ENCODE results near the gene ARHGAP21.

Gene ARHGAP21

DNA sequence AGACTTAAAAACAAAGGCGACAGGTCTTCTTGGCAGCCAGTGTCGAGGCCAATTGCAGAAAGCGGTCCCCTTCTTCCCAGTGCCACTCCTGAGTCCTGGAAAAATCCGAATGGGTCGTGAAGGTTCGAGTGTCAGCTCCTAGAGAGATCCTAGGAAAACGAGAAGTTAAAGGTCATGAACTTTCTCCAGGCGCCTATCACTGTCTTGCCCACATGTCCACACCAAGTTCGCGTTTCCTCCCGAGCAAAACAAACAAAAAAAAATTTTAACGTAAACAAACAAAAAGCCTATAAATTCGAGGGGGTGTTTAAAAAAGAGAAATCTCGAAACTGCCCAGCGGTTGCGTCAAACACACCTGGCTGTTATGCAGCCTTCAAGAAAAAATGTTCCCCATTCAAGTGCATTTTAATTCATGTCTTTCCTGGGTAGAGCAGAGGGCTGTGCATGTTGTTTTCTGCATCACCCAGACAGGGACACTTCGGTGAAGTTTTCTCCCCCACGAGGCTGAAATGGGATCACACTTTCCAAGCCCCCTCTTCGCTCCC lies 1.5 kb downstream of the ARHGAP21 start:
- DNase-seq = peak; percentile 44

DNA sequence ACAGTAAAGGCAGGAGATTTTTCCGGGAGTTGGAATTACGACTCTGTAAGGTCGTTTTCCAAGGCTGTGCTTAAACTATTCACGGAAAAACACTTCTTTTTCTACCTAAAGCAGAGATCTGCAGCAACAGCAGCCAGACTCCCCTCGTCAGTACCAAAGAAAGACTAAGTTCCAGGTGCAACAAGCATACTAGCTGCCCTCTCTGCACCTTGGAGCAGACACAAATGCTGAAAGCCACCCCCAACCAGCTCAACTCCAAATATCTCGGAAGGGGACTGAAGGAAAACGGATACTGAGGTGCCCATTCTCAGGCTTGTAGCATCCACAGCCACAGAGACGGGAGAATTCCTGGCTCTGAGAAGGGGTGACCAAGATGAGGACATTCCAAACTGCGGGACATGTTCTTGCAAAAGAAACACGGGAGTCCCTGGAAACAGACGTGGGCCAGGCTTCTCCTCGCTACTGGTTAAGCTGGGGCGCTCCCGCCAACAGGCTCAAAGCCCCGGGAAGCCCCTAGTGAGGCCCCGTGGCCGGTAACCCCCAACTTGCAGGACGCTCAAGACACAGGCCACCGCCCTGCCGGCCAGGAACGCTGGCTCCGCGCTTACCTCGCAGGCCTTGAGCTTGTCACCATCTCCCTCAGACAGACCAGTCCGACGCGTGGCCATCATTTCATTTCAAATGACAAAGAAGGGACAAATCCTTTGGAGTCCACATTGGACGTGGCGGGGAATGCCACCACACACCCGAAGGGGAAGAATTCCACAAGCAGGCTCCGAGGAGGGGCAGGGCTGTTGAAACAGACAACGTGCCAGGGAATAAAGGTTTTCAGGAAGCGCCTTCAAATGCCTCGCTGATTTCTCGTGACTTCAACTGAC lies 2.2 kb downstream of the ARHGAP21 start:
- DNase-seq = peak; percentile 8

GRCh38 chr10:24720096-24720495 lies 3.6 kb downstream of the ARHGAP21 start:
- no peak for DNase-seq

GRCh38 chr10:24718031-24718855 lies 5.4 kb downstream of the ARHGAP21 start:
- DNase-seq = no peak

GRCh38 chr10:24716295-24716694 lies 7.4 kb downstream of the ARHGAP21 start:
- DNase-seq = no peak

DNA sequence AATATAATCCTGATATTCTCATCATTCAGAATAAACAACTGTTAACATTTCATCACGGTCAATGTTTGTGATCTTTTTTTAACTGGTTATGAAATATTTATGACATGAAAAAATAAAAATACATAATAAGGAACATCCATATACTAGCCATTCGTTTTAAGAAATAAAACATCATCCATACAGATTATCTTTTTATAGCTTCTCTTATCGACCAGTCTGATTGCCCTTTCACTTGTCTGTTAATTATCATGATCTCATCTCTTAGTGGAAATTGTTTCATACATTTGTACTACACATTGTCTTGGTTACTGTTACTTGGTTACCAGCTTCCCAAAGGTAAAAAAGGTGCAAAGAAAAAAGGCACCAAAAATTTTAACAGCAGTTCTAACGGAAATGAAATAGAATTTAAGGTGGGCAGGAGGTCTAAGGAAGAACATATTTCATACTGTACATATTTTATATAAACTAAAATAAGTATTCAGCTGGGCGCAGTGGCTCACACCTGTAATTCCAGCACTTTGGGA lies 8.4 kb downstream of the ARHGAP21 start:
- DNase-seq = no peak

- no peak for DNase-seq
These were observed 10.6 kb downstream of the ARHGAP21 start for GRCh38 chr10:24713086-24713485.

- DNase-seq = no peak
These were observed 12.2 kb downstream of the ARHGAP21 start for GRCh38 chr10:24711465-24711864.

GRCh38 chr10:24708081-24708480 lies 15.6 kb downstream of the ARHGAP21 start:
- DNase-seq = no peak

DNA sequence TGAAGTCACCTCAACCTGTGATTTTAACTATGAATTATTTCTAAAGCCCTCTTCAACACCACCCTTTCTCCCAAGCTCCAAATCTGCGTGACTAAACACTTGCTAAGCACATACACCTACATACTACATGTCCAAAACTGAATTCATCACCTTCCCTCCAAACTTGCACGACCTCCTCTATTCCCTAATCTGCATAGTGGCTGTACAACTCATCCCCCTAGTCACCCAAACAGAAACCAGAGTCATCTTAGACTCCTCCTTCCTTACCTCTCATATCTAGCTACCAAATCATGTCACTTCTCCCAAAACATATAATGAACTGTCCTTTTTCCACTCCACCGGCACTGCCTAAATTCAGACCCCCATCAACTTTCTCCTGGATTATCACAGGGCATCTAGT lies 16.2 kb downstream of the ARHGAP21 start:
- DNase-seq = no peak

- DNase-seq = peak; percentile 92
These were observed 17.1 kb downstream of the ARHGAP21 start for GRCh38 chr10:24706479-24707118.

- no peak for DNase-seq
These were observed 20.0 kb downstream of the ARHGAP21 start for GRCh38 chr10:24703700-24704099.

GRCh38 chr10:24701447-24701846 lies 22.2 kb downstream of the ARHGAP21 start:
- DNase-seq = peak; percentile 62

DNA sequence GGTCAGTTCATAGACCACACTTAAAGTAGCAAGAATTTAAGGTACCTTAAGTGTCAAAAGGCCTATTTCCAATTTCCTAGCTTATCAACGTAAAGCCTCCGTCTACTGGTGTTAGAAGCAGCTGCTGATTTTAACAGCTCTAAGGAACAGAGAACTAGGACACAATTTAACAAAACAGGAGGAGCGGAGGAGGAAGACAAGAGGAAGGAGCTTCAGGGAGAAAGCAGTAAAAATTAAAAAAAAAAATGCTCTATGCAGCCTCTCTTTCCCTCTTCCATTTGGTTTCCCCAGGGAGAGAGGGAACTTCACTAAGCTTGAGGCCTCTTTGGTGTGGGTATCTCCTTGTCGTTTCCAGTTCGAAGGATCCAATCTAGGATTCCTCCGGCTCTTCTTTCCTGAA lies 22.7 kb downstream of the ARHGAP21 start:
- no peak for DNase-seq

GRCh38 chr10:24698270-24698669 lies 25.4 kb downstream of the ARHGAP21 start:
- DNase-seq = no peak

DNA sequence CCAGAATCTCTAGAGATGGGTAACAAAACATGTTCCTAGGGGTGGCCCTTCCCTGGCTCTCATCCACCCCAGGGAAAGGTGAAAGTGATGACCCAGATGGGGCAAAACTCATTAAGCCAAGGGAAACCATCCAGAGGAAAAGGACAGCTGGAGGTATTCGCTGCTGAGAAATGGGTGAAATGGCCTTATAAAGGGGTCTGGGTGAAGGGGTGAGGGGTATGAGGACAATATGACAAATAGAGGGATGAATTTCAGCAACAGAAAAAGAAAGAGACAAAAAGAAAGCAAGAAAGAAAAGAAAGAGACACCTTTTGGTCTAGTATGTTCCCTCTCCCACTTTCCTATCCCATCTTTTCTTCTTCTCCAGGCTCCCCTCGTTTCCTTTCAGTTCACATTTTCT lies 26.6 kb downstream of the ARHGAP21 start:
- no peak for DNase-seq

DNA sequence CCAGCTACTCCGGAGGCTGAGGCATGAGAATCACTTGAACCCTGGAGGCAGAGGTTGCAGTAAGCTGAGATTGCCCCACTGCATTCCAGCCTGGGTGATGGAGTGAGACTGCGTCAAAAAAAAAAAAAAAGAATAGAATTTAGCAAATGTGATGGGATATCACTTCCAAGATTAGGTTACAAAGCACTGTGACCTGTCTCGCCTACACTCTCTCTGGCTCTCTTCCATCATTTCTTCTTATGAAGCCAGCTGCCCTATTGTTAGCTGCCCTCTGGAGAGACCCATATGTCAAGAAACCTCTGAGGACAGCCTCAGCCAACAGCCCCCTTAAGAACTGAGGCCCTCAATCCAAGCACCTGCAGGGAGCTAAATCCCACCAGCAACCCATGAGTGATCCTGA lies 28.2 kb downstream of the ARHGAP21 start:
- no peak for DNase-seq

GRCh38 chr10:24694086-24694485 lies 29.6 kb downstream of the ARHGAP21 start:
- DNase-seq = no peak

DNA sequence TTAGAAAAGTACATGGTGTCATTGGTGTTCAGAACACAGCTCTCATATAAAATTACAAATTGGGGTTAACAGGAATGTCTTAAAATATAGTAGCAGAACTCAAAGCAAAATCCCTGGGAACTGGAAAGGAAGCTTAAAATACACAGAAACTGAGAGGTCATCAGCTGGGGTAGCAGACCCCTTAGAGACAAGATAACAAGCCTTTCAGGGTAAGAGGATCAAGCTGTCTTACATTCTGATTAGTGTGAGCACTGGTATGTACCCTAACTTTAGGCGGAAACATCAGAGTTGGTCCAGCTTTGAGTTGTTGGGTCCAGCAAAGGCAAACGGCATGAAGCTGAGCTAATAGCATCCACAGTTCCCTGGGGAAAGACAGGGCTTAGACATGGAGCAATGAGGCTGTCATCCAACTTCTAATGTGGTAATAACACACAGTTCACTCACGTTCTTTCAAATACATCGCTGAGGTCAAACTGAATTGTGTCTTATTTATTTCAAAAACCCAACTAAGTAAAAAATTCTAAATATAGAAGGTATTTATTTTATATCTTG lies 32.6 kb downstream of the ARHGAP21 start:
- DNase-seq = no peak

DNA sequence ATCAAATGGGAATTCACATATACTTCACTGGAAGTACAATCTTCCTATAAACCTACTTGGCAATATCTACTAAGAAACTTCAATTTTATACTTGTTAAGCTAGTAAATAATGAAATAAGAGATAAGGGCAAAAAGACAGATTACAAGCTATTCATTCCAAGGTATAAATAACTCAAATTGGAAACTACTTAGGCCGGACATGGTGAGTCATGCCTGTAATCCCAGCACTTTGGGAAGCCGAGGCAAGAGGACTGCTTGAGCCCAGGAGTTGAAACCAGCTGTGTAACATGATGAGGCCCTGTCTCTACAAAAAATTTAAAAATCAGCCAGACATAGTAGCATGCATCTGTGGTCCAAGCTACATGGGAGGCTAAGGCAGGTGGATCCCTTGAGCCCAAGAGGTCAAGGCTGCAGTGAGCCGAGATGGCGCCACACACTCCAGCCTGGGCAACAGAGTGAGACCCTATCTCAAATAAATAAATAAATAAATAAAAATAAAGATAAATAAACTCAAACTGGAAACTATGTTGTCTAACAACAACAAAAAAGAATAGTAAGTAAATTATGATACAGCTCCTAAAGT lies 37.6 kb downstream of the ARHGAP21 start:
- no peak for DNase-seq

GRCh38 chr10:24683554-24683953 lies 40.1 kb downstream of the ARHGAP21 start:
- no peak for DNase-seq

- DNase-seq = no peak
These were observed 42.1 kb downstream of the ARHGAP21 start for GRCh38 chr10:24681572-24682088.
